GM13976 (cell line): ENCODE measurements around the gene PI4KA.

Experiments
- DNase-seq: peaks from one replicate; pipeline ENCODE4 v3.0.0; 2012; ENCODE audit warnings: low spot score
- in situ Hi-C: fragments of 300-500 bp; cut with MboI; formaldehyde crosslinking; loops from one replicate; pipeline ENCODE4 v1.12.0; 2022; ENCODE audit warnings: low sequenced_read_pairs, mixed read lengths, inconsistent platforms; ENCODE audit not compliant: unreplicated experiment
- TF ChIP-seq, protein P1 (sequence below): IDR thresholded peaks from 2 replicates; pipeline ENCODE4 v1.5.1; 2012; ENCODE audit warnings: borderline replicate concordance, mild to moderate bottlenecking; ENCODE audit not compliant: insufficient read depth; ENCODE audit errors: extremely low read depth, missing control alignments, control extremely low read depth

Gene PI4KA

DNA sequence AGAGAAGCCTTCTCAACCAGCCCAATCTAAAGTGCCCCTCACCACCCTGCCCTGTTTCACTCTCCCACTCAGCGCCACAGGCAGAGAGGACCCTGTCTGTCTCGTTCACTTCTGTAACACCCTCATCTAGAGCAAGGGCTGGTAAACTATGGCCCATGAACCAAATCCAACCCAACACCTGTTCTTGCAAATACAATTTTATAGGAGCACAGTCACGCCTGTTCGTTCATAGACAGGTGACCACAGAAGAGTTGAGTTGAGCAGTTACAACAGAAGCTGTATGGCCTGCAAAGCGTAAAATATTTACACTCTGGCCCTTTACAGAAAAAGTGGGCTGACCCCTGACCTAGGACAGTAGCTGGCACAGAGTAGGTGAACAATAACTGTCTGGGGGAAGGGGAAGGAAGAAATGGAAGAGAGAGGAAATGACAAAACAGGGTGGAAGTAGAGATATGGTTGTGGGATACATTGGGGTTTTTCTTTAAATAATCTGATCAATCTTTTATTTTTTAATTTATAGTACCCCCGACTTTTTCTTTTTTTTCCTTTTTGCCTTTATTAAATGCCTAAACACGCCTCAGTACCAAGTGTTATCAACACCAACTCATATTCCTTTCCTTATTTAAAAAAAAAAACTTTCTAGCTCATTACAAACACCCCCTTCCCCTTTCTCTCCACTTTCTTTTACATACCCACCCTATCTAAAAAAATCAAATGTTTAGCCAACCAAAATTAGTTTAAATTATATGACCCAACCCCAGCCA lies 63.8 kb downstream of the PI4KA start:
- DNase-seq: no peak
- in situ Hi-C loops: loop anchor here (25.0 kb wide), 1 partner anchor 183 kb away; no protein-coding TSS in a partner anchor
- TF ChIP-seq, protein P1, sequence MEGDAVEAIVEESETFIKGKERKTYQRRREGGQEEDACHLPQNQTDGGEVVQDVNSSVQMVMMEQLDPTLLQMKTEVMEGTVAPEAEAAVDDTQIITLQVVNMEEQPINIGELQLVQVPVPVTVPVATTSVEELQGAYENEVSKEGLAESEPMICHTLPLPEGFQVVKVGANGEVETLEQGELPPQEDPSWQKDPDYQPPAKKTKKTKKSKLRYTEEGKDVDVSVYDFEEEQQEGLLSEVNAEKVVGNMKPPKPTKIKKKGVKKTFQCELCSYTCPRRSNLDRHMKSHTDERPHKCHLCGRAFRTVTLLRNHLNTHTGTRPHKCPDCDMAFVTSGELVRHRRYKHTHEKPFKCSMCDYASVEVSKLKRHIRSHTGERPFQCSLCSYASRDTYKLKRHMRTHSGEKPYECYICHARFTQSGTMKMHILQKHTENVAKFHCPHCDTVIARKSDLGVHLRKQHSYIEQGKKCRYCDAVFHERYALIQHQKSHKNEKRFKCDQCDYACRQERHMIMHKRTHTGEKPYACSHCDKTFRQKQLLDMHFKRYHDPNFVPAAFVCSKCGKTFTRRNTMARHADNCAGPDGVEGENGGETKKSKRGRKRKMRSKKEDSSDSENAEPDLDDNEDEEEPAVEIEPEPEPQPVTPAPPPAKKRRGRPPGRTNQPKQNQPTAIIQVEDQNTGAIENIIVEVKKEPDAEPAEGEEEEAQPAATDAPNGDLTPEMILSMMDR: no peak

DNA sequence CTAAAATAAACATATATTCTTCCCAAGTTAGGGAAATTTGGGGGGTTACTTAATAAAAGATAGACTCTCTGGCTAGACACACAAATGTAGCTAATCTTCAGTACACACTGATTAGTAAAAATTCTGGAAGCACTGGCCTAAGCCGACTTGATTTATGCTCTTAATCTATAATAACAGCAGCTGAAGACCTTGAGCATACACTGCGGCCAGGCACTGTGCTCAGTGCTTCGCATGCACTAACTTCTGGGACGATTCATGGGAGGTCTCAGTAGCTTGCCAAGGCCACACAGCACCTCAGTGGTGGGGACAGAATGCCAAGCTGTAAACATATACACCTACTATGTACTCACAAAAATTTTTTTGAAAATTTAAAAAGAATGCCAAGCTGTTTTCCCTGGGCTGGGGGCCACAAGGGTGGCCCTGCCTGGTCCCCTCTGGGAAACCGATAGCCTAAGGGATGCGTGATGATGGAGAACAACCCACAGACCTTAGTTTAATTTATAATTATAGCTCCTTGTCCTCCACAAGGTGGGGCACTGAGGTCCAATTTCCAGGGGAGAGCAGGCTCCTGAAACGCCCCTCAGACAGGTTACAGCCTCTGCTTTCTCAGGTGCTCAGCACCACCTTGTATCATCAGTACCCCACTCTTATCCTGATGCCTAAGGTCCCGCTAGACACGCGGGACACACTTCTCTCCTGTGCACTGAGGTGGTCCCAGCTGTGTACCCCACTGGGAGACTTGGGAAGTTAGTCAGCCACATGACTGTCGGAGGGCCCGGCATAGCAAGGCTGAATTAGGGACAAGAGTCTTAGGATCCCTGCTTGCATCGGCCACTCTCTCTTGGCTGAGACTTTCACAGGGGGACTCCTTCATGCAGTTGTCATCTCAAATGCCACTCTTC lies 64.6 kb downstream of the PI4KA start:
- no peak for DNase-seq
- in situ Hi-C loops: loop anchor here (25.0 kb wide), 1 partner anchor 182 kb away; no protein-coding TSS in a partner anchor
- TF ChIP-seq, protein P1: no peak

DNA sequence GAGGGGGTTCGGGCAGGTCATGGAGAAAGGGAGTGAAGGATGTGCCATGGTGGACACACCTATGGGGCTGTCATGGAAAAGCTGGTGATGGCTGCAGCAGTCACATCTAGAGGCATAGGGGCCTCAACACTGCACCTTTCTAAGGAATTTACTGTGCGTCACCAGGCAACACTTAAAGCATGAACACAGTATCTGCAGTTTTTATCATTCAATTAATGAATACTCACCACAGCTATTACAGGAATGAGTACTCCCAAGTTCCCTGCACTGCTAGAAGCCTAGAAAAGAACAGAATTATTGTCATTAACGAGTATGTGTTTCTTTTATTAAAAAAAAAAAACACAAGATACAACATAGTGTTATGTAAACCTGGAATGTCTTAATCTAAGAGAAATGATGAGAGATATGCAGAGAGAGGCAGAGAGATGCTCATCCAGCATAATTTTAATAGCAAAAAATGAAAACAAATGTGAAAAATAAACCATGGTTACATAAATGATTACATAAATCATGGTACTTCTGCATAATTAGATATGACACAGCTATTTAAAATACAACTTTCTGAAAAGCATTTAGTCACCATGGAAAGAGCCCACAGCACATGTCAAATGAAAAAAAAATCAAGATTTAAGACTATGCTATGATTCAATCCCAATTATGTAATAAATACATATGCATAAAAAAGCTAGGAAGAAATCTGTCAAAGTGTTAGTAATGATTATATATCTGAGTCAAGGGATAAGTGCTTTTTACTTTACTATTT lies 65.5 kb downstream of the PI4KA start:
- no peak for DNase-seq
- in situ Hi-C loops: loop anchor here (25.0 kb wide), 1 partner anchor 181 kb away; no protein-coding TSS in a partner anchor
- TF ChIP-seq, protein P1: no peak

DNA sequence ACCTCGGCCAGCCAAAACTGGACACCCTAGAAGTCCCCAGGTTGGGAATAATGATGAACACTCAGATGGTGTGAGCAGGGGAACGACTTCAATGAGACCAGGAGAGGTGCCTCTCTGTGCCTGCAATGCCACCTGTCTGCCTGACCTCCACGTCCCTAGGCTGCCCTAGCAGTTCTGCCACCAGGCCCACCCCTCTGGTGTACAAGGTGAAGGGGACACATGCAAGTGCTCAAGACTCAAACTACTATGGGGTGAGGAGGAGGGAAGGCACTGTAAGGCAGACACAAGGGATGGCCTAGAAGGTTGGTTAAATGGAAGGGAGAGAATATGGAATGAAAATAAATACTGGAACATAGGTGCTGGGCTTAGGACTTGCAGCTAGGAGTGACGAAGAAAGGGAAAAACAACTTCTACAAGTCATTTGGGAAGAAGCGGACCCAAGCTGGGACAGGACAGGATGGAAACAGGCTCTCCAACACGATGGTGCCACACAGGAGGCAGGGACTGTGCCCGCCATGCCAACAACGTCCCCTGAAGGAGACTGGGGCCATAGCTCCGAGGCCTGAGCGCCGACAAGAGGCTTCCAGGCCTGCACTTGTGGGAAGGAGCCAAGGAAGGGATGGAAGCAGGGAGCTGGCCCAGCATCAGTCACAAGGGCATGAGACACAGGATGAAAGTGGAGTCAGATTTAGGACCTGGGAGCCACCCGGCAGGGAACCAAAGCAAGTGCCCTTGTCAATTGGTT lies 66.2 kb downstream of the PI4KA start:
- in situ Hi-C loops: loop anchor here (25.0 kb wide), 1 partner anchor 180 kb away; no protein-coding TSS in a partner anchor
- DNase-seq: no peak
- TF ChIP-seq, protein P1: no peak

DNA sequence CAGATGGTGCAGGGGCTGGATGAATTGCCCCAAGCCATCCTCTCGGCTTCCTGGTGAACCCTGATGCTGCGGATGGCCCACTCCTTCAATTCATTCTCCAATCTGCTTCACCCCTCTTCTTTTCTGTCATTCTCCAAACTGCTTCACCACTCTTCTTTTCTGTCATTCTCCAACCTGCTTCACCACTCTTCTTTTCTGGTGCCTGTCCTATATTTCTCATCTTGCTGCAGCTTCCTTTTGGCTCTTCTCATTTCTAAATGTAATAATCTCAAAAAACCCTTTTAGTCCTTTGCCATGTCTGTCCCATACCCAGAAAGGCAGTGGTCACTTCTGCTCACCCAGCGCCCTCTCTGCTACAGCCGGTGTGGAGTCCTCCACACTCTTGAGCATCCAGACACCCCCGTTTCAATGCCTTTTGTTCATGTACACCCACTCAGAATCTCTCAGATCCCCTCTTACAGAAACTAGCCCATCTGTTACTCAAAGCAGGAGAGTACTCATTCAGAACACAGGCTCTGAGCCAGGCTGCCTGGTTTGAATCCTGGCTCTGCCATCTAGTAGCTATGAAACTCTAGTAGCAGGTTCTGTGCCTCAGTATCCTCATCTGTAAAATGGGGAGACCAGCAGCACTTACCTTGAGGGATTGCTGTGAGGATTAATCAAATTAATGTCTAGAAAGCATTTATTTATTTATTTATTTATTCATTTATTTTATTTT lies 69.8 kb downstream of the PI4KA start:
- in situ Hi-C loops: loop anchor here (25.0 kb wide), 1 partner anchor 176 kb away; no protein-coding TSS in a partner anchor
- TF ChIP-seq, protein P1: no peak
- DNase-seq: no peak
